ENCODE measurements around the gene NPAS3.

The NPAS3 gene

GRCh38 chr14:33563901-33564197 is 625.2 kb downstream of the NPAS3 start:
- TF ChIP-seq POLR2AphosphoS5 (IDR thresholded peaks at IDR 0.05; ENCODE audit: low read depth, low read length) (no peak), SPI1 (IDR thresholded peaks at IDR 0.05; ENCODE audit: low read depth, low read length) (no peak), POU2F2 (IDR thresholded peaks at IDR 0.05; ENCODE audit: low read depth, low read length) (no peak), POLR2A (IDR thresholded peaks at IDR 0.05; ENCODE audit: low read depth, low read length) (no peak), TAF1 (IDR thresholded peaks at IDR 0.05; ENCODE audit: low read depth, low read length) (no peak)
- FAIRE-seq: no peak
- DNase-seq (ENCODE audit: insufficient read length, low spot score): no peak

DNA sequence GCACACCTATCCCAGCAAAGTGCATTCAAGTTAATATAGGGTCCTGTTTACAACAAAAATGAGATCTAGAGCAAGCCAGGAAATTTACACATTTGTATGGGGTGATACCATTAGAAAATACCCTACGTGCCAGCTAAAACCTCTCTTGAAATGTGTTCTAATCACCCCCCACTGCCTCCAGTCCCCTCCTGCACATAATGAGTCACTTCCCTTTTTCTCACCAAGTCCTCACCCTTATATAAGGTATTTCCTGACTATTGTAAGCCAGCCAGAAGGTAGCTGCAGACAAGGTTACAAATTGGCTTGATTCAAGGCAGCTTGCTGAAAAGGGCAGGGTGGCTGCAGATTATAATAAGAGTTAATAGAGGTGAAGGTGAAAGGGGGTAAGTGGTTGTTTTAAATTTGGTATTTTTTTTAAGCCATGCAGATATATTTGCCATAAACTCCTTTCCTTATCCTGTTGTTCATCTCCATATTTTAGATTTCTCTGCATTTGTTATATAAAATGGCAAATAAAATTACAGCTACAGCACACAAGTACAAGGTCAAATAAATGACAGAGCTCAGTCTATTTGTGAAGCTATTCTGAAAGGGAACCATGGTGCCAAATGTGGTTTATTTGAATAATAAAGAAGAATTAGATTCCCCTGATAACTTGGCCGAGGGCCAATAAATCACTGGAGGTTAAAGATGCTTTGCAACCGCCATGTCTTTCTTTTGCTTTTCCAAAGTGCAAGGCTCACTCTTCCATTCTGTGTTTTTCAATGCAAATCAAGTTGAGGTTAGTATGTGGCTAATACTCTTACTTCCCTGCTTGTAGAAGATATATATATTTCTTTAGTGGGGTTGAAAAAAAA is 626.3 kb downstream of the NPAS3 start:
- peak; percentile 12 for DNase-seq (ENCODE audit: insufficient read length, low spot score)
- no peak for TF ChIP-seq POU2F2 (IDR thresholded peaks at IDR 0.05; ENCODE audit: low read depth, low read length)
- peak; percentile 97 for TF ChIP-seq SPI1 (IDR thresholded peaks at IDR 0.05; ENCODE audit: low read depth, low read length)
- no peak for FAIRE-seq

- FAIRE-seq: no peak
- no peak for DNase-seq (ENCODE audit: insufficient read length, low spot score)
- TF ChIP-seq TAF1 (IDR thresholded peaks at IDR 0.05; ENCODE audit: low read depth, low read length): no peak
- no peak for TF ChIP-seq SPI1 (IDR thresholded peaks at IDR 0.05; ENCODE audit: low read depth, low read length)
- no peak for TF ChIP-seq PAX5 (IDR thresholded peaks at IDR 0.05; ENCODE audit: insufficient read depth, low read length, severe bottlenecking)
- no peak for TF ChIP-seq POLR2A (IDR thresholded peaks at IDR 0.05; ENCODE audit: low read depth, low read length)
These were observed 627.4 kb downstream of the NPAS3 start for GRCh38 chr14:33566082-33566481.

GRCh38 chr14:33567023-33567728 is 628.5 kb downstream of the NPAS3 start:
- FAIRE-seq (peak; percentile 40), DNase-seq (ENCODE audit: insufficient read length, low spot score) (no peak)
- TF ChIP-seq POLR2AphosphoS5 (IDR thresholded peaks at IDR 0.05; ENCODE audit: low read depth, low read length) (no peak), TAF1 (IDR thresholded peaks at IDR 0.05; ENCODE audit: low read depth, low read length) (no peak), PAX5 (IDR thresholded peaks at IDR 0.05; ENCODE audit: insufficient read depth, low read length, severe bottlenecking) (no peak), SPI1 (IDR thresholded peaks at IDR 0.05; ENCODE audit: low read depth, low read length) (no peak), POLR2A (IDR thresholded peaks at IDR 0.05; ENCODE audit: low read depth, low read length) (no peak), POU2F2 (IDR thresholded peaks at IDR 0.05; ENCODE audit: low read depth, low read length) (no peak)

GRCh38 chr14:33567731-33568130 is 629.1 kb downstream of the NPAS3 start:
- TF ChIP-seq POLR2AphosphoS5 (IDR thresholded peaks at IDR 0.05; ENCODE audit: low read depth, low read length) (no peak), POU2F2 (IDR thresholded peaks at IDR 0.05; ENCODE audit: low read depth, low read length) (no peak), PAX5 (IDR thresholded peaks at IDR 0.05; ENCODE audit: insufficient read depth, low read length, severe bottlenecking) (no peak), TAF1 (IDR thresholded peaks at IDR 0.05; ENCODE audit: low read depth, low read length) (no peak), SPI1 (IDR thresholded peaks at IDR 0.05; ENCODE audit: low read depth, low read length) (no peak), POLR2A (IDR thresholded peaks at IDR 0.05; ENCODE audit: low read depth, low read length) (no peak)
- no peak for FAIRE-seq
- no peak for DNase-seq (ENCODE audit: insufficient read length, low spot score)

DNA sequence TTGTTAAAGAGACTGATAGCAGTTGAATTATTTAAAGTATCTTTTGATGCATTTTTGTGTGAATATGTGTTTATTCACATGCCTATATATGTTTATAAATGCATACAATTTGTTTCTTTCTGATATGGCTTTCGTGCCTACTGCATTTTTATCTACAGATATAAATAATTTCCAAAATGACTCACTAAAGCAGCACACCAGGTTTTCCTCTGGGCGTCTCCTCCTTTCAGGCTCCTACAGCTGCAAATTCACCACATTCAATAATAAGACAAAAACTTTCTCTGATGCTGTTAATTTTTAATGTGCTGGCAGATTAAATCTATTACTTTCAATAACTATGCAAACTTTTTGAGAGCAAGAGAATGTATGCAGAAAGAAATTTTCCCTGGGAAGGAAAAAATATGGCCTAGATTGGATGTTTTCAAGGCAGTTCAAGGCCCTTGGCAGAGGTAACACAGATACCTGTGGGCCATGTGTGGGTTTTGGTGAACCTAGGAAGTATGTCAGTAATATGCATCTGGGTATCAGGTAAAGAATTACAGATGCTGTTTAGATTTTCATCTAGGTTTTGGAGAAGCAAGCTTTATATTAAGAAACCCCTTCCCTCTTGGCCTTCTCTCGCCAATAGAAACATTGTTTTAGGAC is 630.4 kb downstream of the NPAS3 start:
- TF ChIP-seq POLR2AphosphoS5 (IDR thresholded peaks at IDR 0.05; ENCODE audit: low read depth, low read length) (no peak), TAF1 (IDR thresholded peaks at IDR 0.05; ENCODE audit: low read depth, low read length) (no peak), PAX5 (IDR thresholded peaks at IDR 0.05; ENCODE audit: insufficient read depth, low read length, severe bottlenecking) (no peak), POU2F2 (IDR thresholded peaks at IDR 0.05; ENCODE audit: low read depth, low read length) (no peak), POLR2A (IDR thresholded peaks at IDR 0.05; ENCODE audit: low read depth, low read length) (no peak), SPI1 (IDR thresholded peaks at IDR 0.05; ENCODE audit: low read depth, low read length) (no peak)
- DNase-seq (ENCODE audit: insufficient read length, low spot score) (no peak), FAIRE-seq (no peak)

GRCh38 chr14:33569821-33570687 is 631.4 kb downstream of the NPAS3 start:
- no peak for TF ChIP-seq TAF1 (IDR thresholded peaks at IDR 0.05; ENCODE audit: low read depth, low read length)
- no peak for TF ChIP-seq PAX5 (IDR thresholded peaks at IDR 0.05; ENCODE audit: insufficient read depth, low read length, severe bottlenecking)
- no peak for TF ChIP-seq SPI1 (IDR thresholded peaks at IDR 0.05; ENCODE audit: low read depth, low read length)
- no peak for TF ChIP-seq POLR2AphosphoS5 (IDR thresholded peaks at IDR 0.05; ENCODE audit: low read depth, low read length)
- no peak for TF ChIP-seq POU2F2 (IDR thresholded peaks at IDR 0.05; ENCODE audit: low read depth, low read length)
- TF ChIP-seq POLR2A (IDR thresholded peaks at IDR 0.05; ENCODE audit: low read depth, low read length): no peak
- FAIRE-seq: no peak

DNA sequence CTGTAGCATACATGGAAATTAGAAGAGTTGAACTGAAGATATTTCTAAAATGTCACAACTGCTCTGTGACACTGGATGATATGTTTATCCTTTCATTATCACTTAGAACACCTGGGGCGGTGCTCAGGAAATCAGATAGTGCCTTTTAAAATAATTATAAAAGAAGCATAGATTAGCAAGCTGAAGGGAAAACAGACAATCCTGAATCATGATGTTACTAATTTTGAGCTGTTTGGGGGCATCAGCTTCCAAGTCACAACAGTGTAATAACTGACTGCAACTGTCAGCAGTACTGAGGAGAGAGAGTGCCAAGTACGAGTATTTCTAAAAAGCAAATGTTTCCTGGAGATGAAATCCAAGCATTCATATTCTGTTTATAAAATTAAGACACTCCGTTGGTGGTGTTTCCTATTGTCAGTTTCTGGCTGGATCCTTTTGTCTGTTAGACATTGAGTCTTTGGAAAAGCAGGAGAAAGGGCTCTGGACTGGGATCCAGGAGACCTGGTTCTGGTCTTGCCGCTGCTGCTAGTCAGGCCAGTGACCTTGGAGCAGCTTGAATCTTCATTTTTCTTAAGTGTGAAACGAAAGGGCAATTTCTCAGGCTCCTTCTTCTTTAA is 632.1 kb downstream of the NPAS3 start:
- FAIRE-seq (no peak), DNase-seq (ENCODE audit: insufficient read length, low spot score) (no peak)
- TF ChIP-seq SPI1 (IDR thresholded peaks at IDR 0.05; ENCODE audit: low read depth, low read length) (no peak), PAX5 (IDR thresholded peaks at IDR 0.05; ENCODE audit: insufficient read depth, low read length, severe bottlenecking) (no peak), POU2F2 (IDR thresholded peaks at IDR 0.05; ENCODE audit: low read depth, low read length) (no peak)

More at GRCh38 chr14:33569821-33570687, 631.4 kb downstream of the NPAS3 start:
- no peak for DNase-seq (ENCODE audit: insufficient read length, low spot score)
